NT2/D1 (cell line): ENCODE measurements around the gene TBR1.

Experiments used
- SUZ12 ChIP-seq: IDR thresholded peaks from 2 replicates; pipeline ENCODE4 v1.6.1; 2011; ENCODE audit not compliant: insufficient read length, insufficient read depth; ENCODE audit errors: extremely low read depth
- YY1 ChIP-seq: IDR thresholded peaks from 2 replicates; pipeline ENCODE4 v1.6.1; 2011; ENCODE audit not compliant: insufficient read length, insufficient read depth
- ZNF274 ChIP-seq: IDR thresholded peaks from 2 replicates; pipeline ENCODE4 v1.6.1; 2011; ENCODE audit warnings: mild to moderate bottlenecking, low read depth, low read length

- no peak for TF ChIP-seq SUZ12
- TF ChIP-seq YY1: no peak
- no peak for TF ChIP-seq ZNF274
These were observed 22.5 kb downstream of the TBR1 start for GRCh38 chr2:161438598-161438997.
